Neural cell (in vitro differentiated cells): ENCODE results near the gene FER1L5. TPM values are rescaled to one million over a fixed set of nuclear protein-coding genes. Genes with fewer than 3 reads are reported as not detected.

Source experiments
- H2AFZ ChIP-seq: fragments of 200-600, 300-800 bp; sonication (generic), shearing (Covaris generic); 2 replicates; pipeline ENCODE4 v1.6.0; 2014; ENCODE audit warnings: low read depth, mild to moderate bottlenecking, antibody characterized with exemption, low read length, moderate library complexity
- H3F3A ChIP-seq: fragments of 200-600 bp; shearing (Covaris generic); 2 replicates; pipeline ENCODE4 v1.6.1; 2016; ENCODE audit warnings: mild to moderate bottlenecking, moderate library complexity, mixed read lengths, antibody characterized with exemption, low read length; ENCODE audit not compliant: insufficient read depth, poor library complexity, severe bottlenecking
- H3K27ac ChIP-seq: fragments of 200-600, 300-800 bp; sonication (generic), shearing (Covaris generic); 2 replicates; pipeline ENCODE4 v1.5.1; 2014; ENCODE audit warnings: mild to moderate bottlenecking, low read length, moderate library complexity
- H3K27me3 ChIP-seq: fragments of 300-800, 200-600 bp; sonication (generic), shearing (Covaris generic); 2 replicates; pipeline ENCODE4 v1.6.0; 2014; ENCODE audit warnings: mild to moderate bottlenecking, low read depth, low read length, moderate library complexity; ENCODE audit not compliant: insufficient read depth
- H3K36me3 ChIP-seq: fragments of 300-800, 200-600 bp; sonication (generic), shearing (Covaris generic); 2 replicates; pipeline ENCODE4 v1.5.1; 2014; ENCODE audit warnings: mild to moderate bottlenecking, antibody characterized with exemption, low read length, moderate library complexity; ENCODE audit not compliant: insufficient read depth
- H3K4me2 ChIP-seq: fragments of 300-800, 200-600 bp; sonication (generic), shearing (Covaris generic); 2 replicates; pipeline ENCODE4 v1.6.0; 2014; ENCODE audit warnings: mild to moderate bottlenecking, low read length
- H3K4me3 ChIP-seq: fragments of 300-800, 200-600 bp; sonication (generic), shearing (Covaris generic); 2 replicates; pipeline ENCODE4 v1.5.1; 2014; ENCODE audit warnings: mild to moderate bottlenecking, low read length, moderate library complexity
- H3K79me2 ChIP-seq: fragments of 200-600 bp; shearing (Covaris generic); replicated peaks from 2 replicates; pipeline ENCODE4 v1.6.0; 2014; ENCODE audit warnings: mild to moderate bottlenecking, low read length, moderate library complexity; ENCODE audit not compliant: insufficient read depth
- H3K9ac ChIP-seq: fragments of 300-800, 200-600 bp; sonication (generic), shearing (Covaris generic); 2 replicates; pipeline ENCODE4 v1.6.1; 2016; ENCODE audit warnings: mild to moderate bottlenecking, low read length, mixed read lengths
- H3K9me2 ChIP-seq: fragments of 200-600 bp; shearing (Covaris generic); 2 replicates; pipeline ENCODE4 v1.6.1; 2016; ENCODE audit warnings: mild to moderate bottlenecking, low read length, mixed read lengths; ENCODE audit not compliant: insufficient read depth
- H3K9me3 ChIP-seq: fragments of 200-600, 300-800 bp; sonication (generic), shearing (Covaris generic); 2 replicates; pipeline ENCODE4 v1.6.1; 2016; ENCODE audit warnings: mild to moderate bottlenecking, mixed run types, low read length, moderate library complexity, mixed read lengths
- H4K20me1 ChIP-seq: fragments of 200-600 bp; shearing (Covaris generic); 2 replicates; pipeline ENCODE4 v1.6.1; 2016; ENCODE audit warnings: mild to moderate bottlenecking, mixed run types; ENCODE audit not compliant: insufficient read depth
- EP300 ChIP-seq: fragments of 450-650 bp; conservative IDR thresholded peaks from 2 replicates; pipeline ENCODE4 v1.6.1; 2014; ENCODE audit warnings: antibody characterized with exemption, mild to moderate bottlenecking, moderate library complexity; ENCODE audit not compliant: poor library complexity, severe bottlenecking
- EZH2 ChIP-seq: fragments of 200-600, 300-800 bp; shearing (Covaris generic), sonication (generic); IDR thresholded peaks from 2 replicates; pipeline ENCODE4 v1.6.1; 2014; ENCODE audit warnings: antibody characterized with exemption, low read length, borderline replicate concordance, mild to moderate bottlenecking; ENCODE audit not compliant: insufficient read depth, poor library complexity, severe bottlenecking
- MXI1 ChIP-seq: fragments of 450-650 bp; conservative IDR thresholded peaks from 2 replicates; pipeline ENCODE4 v1.6.1; 2014; ENCODE audit warnings: antibody characterized with exemption, mild to moderate bottlenecking; ENCODE audit not compliant: poor library complexity, severe bottlenecking
- POLR2AphosphoS5 ChIP-seq: IDR thresholded peaks from 2 replicates; pipeline ENCODE4 v1.6.1; 2012
- RAD21 ChIP-seq: fragments of 450-650 bp; conservative IDR thresholded peaks from 2 replicates; pipeline ENCODE4 v1.6.1; 2014; ENCODE audit warnings: antibody characterized with exemption, mild to moderate bottlenecking, moderate library complexity
- SMC3 ChIP-seq: fragments of 450-650 bp; conservative IDR thresholded peaks from 2 replicates; pipeline ENCODE4 v1.6.1; 2014; ENCODE audit warnings: antibody characterized with exemption, mild to moderate bottlenecking, moderate library complexity; ENCODE audit not compliant: poor library complexity
- TAF1 ChIP-seq: IDR thresholded peaks from 2 replicates; pipeline ENCODE4 v1.6.1; 2012; ENCODE audit warnings: low read depth
- polyA plus RNA-seq: library from polyadenylated mRNA; depleted of rRNA; stranded (reverse); fragments of >200 nt; gene quantifications from 2 replicates; pipeline ENCODE4 v1.2.3, GENCODE V29; 2014
- TF ChIP-seq, protein P1 (sequence below): IDR thresholded peaks from 2 replicates; pipeline ENCODE4 v1.6.1; 2012; ENCODE audit warnings: borderline replicate concordance
- TF ChIP-seq, protein P2 (sequence below): fragments of 450-650 bp; IDR thresholded peaks from 2 replicates; pipeline ENCODE4 v1.5.1; 2014; ENCODE audit warnings: antibody characterized with exemption, mild to moderate bottlenecking, moderate library complexity; ENCODE audit not compliant: poor library complexity, severe bottlenecking

Gene FER1L5
- polyA plus RNA-seq, 1 donor from 2014 or later = 0.28 TPM

GRCh38 chr2:96687266-96687665 is 44.7 kb downstream of the FER1L5 start:
- Histone ChIP-seq H3F3A (no peaks in the 10 kb centered on the region), H2AFZ (no peak overlapping the region), H3K9me2 (no peaks in the 10 kb centered on the region), H3K27me3 (no peaks in the 10 kb centered on the region), H3K4me2 (no peak overlapping the region), H3K9me3 (no peaks in the 10 kb centered on the region), H3K36me3 (no peaks in the 10 kb centered on the region), H3K27ac (no peak overlapping the region), H3K79me2 (no peaks in the 10 kb centered on the region), H3K4me3 (no peak overlapping the region), H4K20me1 (no peaks in the 10 kb centered on the region), H3K9ac (no peak overlapping the region)
- no peak for TF ChIP-seq RAD21
- no peak for TF ChIP-seq POLR2AphosphoS5
- no peak for TF ChIP-seq EP300
- TF ChIP-seq, protein P1, sequence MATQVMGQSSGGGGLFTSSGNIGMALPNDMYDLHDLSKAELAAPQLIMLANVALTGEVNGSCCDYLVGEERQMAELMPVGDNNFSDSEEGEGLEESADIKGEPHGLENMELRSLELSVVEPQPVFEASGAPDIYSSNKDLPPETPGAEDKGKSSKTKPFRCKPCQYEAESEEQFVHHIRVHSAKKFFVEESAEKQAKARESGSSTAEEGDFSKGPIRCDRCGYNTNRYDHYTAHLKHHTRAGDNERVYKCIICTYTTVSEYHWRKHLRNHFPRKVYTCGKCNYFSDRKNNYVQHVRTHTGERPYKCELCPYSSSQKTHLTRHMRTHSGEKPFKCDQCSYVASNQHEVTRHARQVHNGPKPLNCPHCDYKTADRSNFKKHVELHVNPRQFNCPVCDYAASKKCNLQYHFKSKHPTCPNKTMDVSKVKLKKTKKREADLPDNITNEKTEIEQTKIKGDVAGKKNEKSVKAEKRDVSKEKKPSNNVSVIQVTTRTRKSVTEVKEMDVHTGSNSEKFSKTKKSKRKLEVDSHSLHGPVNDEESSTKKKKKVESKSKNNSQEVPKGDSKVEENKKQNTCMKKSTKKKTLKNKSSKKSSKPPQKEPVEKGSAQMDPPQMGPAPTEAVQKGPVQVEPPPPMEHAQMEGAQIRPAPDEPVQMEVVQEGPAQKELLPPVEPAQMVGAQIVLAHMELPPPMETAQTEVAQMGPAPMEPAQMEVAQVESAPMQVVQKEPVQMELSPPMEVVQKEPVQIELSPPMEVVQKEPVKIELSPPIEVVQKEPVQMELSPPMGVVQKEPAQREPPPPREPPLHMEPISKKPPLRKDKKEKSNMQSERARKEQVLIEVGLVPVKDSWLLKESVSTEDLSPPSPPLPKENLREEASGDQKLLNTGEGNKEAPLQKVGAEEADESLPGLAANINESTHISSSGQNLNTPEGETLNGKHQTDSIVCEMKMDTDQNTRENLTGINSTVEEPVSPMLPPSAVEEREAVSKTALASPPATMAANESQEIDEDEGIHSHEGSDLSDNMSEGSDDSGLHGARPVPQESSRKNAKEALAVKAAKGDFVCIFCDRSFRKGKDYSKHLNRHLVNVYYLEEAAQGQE = no peak
- no peak for TF ChIP-seq TAF1
- no peak for TF ChIP-seq SMC3
- TF ChIP-seq MXI1 = no peak
- TF ChIP-seq, protein P2, sequence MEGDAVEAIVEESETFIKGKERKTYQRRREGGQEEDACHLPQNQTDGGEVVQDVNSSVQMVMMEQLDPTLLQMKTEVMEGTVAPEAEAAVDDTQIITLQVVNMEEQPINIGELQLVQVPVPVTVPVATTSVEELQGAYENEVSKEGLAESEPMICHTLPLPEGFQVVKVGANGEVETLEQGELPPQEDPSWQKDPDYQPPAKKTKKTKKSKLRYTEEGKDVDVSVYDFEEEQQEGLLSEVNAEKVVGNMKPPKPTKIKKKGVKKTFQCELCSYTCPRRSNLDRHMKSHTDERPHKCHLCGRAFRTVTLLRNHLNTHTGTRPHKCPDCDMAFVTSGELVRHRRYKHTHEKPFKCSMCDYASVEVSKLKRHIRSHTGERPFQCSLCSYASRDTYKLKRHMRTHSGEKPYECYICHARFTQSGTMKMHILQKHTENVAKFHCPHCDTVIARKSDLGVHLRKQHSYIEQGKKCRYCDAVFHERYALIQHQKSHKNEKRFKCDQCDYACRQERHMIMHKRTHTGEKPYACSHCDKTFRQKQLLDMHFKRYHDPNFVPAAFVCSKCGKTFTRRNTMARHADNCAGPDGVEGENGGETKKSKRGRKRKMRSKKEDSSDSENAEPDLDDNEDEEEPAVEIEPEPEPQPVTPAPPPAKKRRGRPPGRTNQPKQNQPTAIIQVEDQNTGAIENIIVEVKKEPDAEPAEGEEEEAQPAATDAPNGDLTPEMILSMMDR = no peak
- TF ChIP-seq EZH2 = no peak

- Histone ChIP-seq H4K20me1 (no peaks in the 10 kb centered on the region), H3K4me3 (no peak overlapping the region), H3K36me3 (no peaks in the 10 kb centered on the region), H3K27me3 (no peaks in the 10 kb centered on the region), H2AFZ (no peak overlapping the region), H3F3A (no peaks in the 10 kb centered on the region), H3K4me2 (no peak overlapping the region), H3K9me3 (no peaks in the 10 kb centered on the region), H3K27ac (no peak overlapping the region), H3K9ac (no peak overlapping the region), H3K79me2 (no peaks in the 10 kb centered on the region), H3K9me2 (no peaks in the 10 kb centered on the region)
- no peak for TF ChIP-seq POLR2AphosphoS5
- TF ChIP-seq, protein P2 = no peak
- TF ChIP-seq EZH2 = no peak
- no peak for TF ChIP-seq MXI1
- no peak for TF ChIP-seq RAD21
- TF ChIP-seq, protein P1 = no peak
- TF ChIP-seq SMC3 = no peak
- no peak for TF ChIP-seq EP300
- no peak for TF ChIP-seq TAF1
Observed at GRCh38 chr2:96687711-96688640, 45.4 kb downstream of the FER1L5 start.
